Parathyroid adenoma (tissue), 2 donors: Measurements from ENCODE around the gene CAMK2D.

Experiments used
- H2AFZ ChIP-seq: fragments of 300-600 bp; sonication (generic); one replicate; pipeline ENCODE4 v1.7.0; 2017; ENCODE audit warnings: antibody characterized with exemption, mild to moderate bottlenecking
- H3K27ac ChIP-seq: fragments of 300-600 bp; sonication (generic); one replicate; pipeline ENCODE4 v1.7.0; 2017
- H3K27me3 ChIP-seq: fragments of 300-600 bp; sonication (generic); one replicate; pipeline ENCODE4 v1.7.0; 2017; ENCODE audit warnings: low read length; ENCODE audit not compliant: control insufficient read depth, insufficient read depth
- H3K36me3 ChIP-seq: fragments of 300-600 bp; sonication (generic); one replicate; pipeline ENCODE4 v1.7.0; 2017; ENCODE audit warnings: low read length; ENCODE audit not compliant: control insufficient read depth, insufficient read depth
- H3K4me1 ChIP-seq: fragments of 300-600 bp; sonication (generic); one replicate; pipeline ENCODE4 v1.7.0; 2017; ENCODE audit warnings: control low read depth
- H3K4me2 ChIP-seq: fragments of 300-600 bp; sonication (generic); one replicate; pipeline ENCODE4 v1.7.0; 2017; ENCODE audit warnings: low read length
- H3K4me3 ChIP-seq: fragments of 300-600 bp; sonication (generic); one replicate; pipeline ENCODE4 v1.7.0; 2017; ENCODE audit warnings: low read depth, low read length
- H3K79me2 ChIP-seq: fragments of 300-600 bp; sonication (generic); one replicate; pipeline ENCODE4 v1.7.0; 2017; ENCODE audit warnings: control low read depth
- H3K9ac ChIP-seq: fragments of 300-600 bp; sonication (generic); one replicate; pipeline ENCODE4 v1.7.0; 2017; ENCODE audit warnings: mild to moderate bottlenecking
- H3K9me3 ChIP-seq: fragments of 300-600 bp; sonication (generic); one replicate; pipeline ENCODE4 v1.7.0; 2017; ENCODE audit warnings: low read length; ENCODE audit not compliant: control insufficient read depth
- TF ChIP-seq, protein P1 (sequence below): fragments of 300-600 bp; sonication (generic); IDR thresholded peaks from one replicate; pipeline ENCODE4 v1.7.0; 2017; ENCODE audit warnings: antibody characterized with exemption, mild to moderate bottlenecking
- donor health status: primary hyperparathyroidism.

Gene CAMK2D

DNA sequence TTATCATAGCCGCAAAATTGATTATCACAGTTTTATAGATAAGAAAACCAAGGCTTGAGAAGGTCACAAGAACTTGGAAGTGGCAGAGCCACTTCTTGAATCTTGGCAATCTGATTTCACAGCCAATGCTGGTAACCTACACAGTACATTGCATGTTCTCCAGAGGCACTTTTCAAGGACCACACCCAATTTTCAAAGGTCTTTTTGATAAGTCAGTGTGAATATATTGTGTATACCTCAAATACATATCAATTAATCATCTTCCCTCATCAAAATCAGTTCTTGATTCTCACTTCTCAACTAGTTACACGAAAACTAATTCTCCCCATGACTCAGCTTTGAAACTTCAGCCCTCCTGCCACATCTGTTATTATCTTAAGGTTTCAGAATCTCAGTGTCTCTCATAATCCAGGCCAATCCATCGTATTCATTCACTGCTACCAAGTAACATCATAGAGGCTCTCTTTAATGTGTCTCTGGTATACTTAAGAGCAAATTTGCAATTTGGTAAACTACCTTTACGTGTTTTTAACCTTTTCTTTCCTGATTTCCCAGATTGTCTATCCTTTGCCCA is 16.8 kb downstream of the CAMK2D start:
- no peaks in the 10 kb centered on the region for H3K27me3 ChIP-seq
- H3K9me3 ChIP-seq: no peaks in the 10 kb centered on the region
- no peak overlapping the region for H2AFZ ChIP-seq
- TF ChIP-seq, protein P1, sequence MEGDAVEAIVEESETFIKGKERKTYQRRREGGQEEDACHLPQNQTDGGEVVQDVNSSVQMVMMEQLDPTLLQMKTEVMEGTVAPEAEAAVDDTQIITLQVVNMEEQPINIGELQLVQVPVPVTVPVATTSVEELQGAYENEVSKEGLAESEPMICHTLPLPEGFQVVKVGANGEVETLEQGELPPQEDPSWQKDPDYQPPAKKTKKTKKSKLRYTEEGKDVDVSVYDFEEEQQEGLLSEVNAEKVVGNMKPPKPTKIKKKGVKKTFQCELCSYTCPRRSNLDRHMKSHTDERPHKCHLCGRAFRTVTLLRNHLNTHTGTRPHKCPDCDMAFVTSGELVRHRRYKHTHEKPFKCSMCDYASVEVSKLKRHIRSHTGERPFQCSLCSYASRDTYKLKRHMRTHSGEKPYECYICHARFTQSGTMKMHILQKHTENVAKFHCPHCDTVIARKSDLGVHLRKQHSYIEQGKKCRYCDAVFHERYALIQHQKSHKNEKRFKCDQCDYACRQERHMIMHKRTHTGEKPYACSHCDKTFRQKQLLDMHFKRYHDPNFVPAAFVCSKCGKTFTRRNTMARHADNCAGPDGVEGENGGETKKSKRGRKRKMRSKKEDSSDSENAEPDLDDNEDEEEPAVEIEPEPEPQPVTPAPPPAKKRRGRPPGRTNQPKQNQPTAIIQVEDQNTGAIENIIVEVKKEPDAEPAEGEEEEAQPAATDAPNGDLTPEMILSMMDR: no peak
- no peaks in the 10 kb centered on the region for H3K79me2 ChIP-seq
- H3K36me3 ChIP-seq: no peaks in the 10 kb centered on the region
- H3K4me1 ChIP-seq: no peaks in the 10 kb centered on the region
- no peak overlapping the region for H3K4me3 ChIP-seq
- no peak overlapping the region for H3K4me2 ChIP-seq
- H3K9ac ChIP-seq: no peak overlapping the region
- no peak overlapping the region for H3K27ac ChIP-seq

DNA sequence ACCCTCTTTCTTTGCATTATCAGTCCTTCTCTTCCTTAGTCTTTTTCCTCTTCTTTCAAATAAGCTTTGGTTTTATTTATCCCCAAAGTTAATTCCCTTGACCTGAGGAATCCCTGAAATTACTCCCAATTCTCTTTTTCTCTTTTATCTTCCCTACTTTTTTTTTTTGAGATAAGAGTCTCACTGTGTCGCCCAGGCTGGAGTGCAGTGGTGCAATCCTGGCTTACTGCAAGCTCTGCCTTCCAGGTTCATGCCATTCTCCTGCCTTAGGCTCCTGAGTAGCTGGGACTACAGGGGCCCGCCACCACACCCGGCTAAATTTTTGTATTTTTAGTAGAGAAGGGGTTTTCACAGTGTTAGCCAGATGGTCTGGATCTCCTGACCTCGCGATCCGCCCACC is 17.8 kb downstream of the CAMK2D start:
- TF ChIP-seq, protein P1: no peak
- H3K27ac ChIP-seq: no peak overlapping the region
- H3K4me2 ChIP-seq: no peak overlapping the region

DNA sequence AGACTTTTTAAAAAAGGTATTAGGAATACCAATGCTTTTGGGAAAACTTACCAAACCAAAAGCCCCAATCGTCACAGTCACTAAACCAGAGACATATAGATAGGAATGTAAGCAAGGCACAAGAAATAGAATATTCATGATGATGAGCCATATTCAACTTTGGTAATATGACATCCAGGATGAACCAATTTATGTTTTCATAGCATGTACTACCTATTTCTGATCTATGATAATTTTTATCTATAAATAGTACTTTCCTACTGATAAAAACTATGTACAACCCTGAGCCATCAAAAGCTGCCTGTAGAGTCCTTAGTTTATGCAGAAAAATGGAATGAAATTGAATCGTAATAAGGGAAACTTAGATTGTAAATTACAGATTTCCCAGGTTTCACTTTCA is 18.9 kb downstream of the CAMK2D start:
- Histone ChIP-seq H3K9ac (no peak overlapping the region), H3K36me3 (no peaks in the 10 kb centered on the region), H3K27ac (no peak overlapping the region), H3K9me3 (no peaks in the 10 kb centered on the region), H3K4me3 (no peak overlapping the region), H3K4me2 (no peak overlapping the region), H3K27me3 (no peaks in the 10 kb centered on the region), H2AFZ (no peak overlapping the region), H3K4me1 (no peaks in the 10 kb centered on the region), H3K79me2 (no peaks in the 10 kb centered on the region)
- TF ChIP-seq, protein P1: no peak

More for the DNA sequence above, 17.8 kb downstream of the CAMK2D start:
- Histone ChIP-seq H3K79me2 (no peaks in the 10 kb centered on the region), H3K36me3 (no peaks in the 10 kb centered on the region), H3K9ac (no peak overlapping the region), H3K9me3 (no peaks in the 10 kb centered on the region), H3K4me1 (no peaks in the 10 kb centered on the region), H3K4me3 (no peak overlapping the region), H2AFZ (no peak overlapping the region), H3K27me3 (no peaks in the 10 kb centered on the region)

DNA sequence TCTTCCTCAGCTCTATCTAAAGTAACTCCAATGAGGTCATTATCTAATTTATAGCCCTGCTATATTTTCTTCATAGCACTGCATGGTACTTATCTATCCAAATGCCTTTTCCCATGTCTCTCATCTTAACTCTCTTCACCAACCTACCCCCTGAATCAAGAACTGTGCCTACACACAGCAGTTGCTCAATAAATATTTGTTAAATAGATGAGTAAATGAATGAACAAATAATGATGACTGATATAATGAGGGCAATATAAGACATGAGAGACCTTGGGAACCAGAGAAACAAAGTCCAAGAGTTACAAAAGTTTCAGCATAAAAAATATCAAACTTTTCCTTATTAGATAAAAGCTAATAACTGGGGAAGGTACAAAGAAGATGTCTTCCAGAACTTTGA is 19.6 kb downstream of the CAMK2D start:
- Histone ChIP-seq H3K4me1 (no peaks in the 10 kb centered on the region), H3K4me2 (no peak overlapping the region), H3K27ac (no peak overlapping the region), H3K9ac (no peak overlapping the region), H3K36me3 (no peaks in the 10 kb centered on the region), H3K79me2 (no peaks in the 10 kb centered on the region), H2AFZ (no peak overlapping the region), H3K9me3 (no peaks in the 10 kb centered on the region), H3K27me3 (no peaks in the 10 kb centered on the region), H3K4me3 (no peak overlapping the region)
- TF ChIP-seq, protein P1: no peak

GRCh38 chr4:113740857-113741379 is 20.6 kb downstream of the CAMK2D start:
- Histone ChIP-seq H3K36me3 (no peaks in the 10 kb centered on the region), H2AFZ (no peak overlapping the region), H3K9me3 (no peaks in the 10 kb centered on the region), H3K4me2 (no peak overlapping the region), H3K27me3 (no peaks in the 10 kb centered on the region), H3K79me2 (no peaks in the 10 kb centered on the region), H3K27ac (no peak overlapping the region), H3K9ac (no peak overlapping the region), H3K4me1 (no peaks in the 10 kb centered on the region), H3K4me3 (no peak overlapping the region)
- TF ChIP-seq, protein P1: no peak
